Neural cell (in vitro differentiated cells): ENCODE data around the gene GLYATL1.

Experiments used
- EP300 ChIP-seq: fragments of 450-650 bp; conservative IDR thresholded peaks from 2 replicates; pipeline ENCODE4 v1.6.1; 2014; ENCODE audit warnings: antibody characterized with exemption, mild to moderate bottlenecking, moderate library complexity; ENCODE audit not compliant: poor library complexity, severe bottlenecking
- EZH2 ChIP-seq: fragments of 200-600, 300-800 bp; shearing (Covaris generic), sonication (generic); IDR thresholded peaks from 2 replicates; pipeline ENCODE4 v1.6.1; 2014; ENCODE audit warnings: antibody characterized with exemption, low read length, borderline replicate concordance, mild to moderate bottlenecking; ENCODE audit not compliant: insufficient read depth, poor library complexity, severe bottlenecking
- MXI1 ChIP-seq: fragments of 450-650 bp; conservative IDR thresholded peaks from 2 replicates; pipeline ENCODE4 v1.6.1; 2014; ENCODE audit warnings: antibody characterized with exemption, mild to moderate bottlenecking; ENCODE audit not compliant: poor library complexity, severe bottlenecking
- POLR2AphosphoS5 ChIP-seq: IDR thresholded peaks from 2 replicates; pipeline ENCODE4 v1.6.1; 2012
- SMC3 ChIP-seq: fragments of 450-650 bp; conservative IDR thresholded peaks from 2 replicates; pipeline ENCODE4 v1.6.1; 2014; ENCODE audit warnings: antibody characterized with exemption, mild to moderate bottlenecking, moderate library complexity; ENCODE audit not compliant: poor library complexity
- TF ChIP-seq, protein P1 (sequence below): fragments of 450-650 bp; IDR thresholded peaks from 2 replicates; pipeline ENCODE4 v1.5.1; 2014; ENCODE audit warnings: antibody characterized with exemption, mild to moderate bottlenecking, moderate library complexity; ENCODE audit not compliant: poor library complexity, severe bottlenecking

DNA sequence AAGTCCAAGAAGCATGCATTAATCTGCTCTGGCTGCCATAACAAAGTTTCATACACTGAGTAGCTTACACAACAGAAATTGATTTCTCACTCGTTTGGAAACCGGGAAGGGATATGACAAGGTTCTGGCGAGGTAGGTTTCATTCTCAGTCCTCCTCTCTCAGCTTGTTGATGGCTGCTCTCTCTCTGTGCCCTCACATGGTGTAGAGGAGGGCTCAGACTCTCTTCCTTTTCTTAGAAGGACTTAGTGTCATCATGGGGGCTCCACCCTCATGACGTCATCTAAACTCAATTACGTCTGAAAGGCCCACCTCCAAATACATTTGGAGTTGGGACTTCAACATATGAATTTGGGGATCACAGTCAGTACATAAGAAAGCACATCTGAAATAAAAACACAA is 18.6 kb downstream of the GLYATL1 start:
- TF ChIP-seq, protein P1, sequence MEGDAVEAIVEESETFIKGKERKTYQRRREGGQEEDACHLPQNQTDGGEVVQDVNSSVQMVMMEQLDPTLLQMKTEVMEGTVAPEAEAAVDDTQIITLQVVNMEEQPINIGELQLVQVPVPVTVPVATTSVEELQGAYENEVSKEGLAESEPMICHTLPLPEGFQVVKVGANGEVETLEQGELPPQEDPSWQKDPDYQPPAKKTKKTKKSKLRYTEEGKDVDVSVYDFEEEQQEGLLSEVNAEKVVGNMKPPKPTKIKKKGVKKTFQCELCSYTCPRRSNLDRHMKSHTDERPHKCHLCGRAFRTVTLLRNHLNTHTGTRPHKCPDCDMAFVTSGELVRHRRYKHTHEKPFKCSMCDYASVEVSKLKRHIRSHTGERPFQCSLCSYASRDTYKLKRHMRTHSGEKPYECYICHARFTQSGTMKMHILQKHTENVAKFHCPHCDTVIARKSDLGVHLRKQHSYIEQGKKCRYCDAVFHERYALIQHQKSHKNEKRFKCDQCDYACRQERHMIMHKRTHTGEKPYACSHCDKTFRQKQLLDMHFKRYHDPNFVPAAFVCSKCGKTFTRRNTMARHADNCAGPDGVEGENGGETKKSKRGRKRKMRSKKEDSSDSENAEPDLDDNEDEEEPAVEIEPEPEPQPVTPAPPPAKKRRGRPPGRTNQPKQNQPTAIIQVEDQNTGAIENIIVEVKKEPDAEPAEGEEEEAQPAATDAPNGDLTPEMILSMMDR, result no peak
- TF ChIP-seq EZH2 (no peak), EP300 (no peak), POLR2AphosphoS5 (no peak), SMC3 (no peak), MXI1 (no peak)
